Lower leg skin (tissue), 3 donors: Measurements from ENCODE around the gene PAEP.

ENCODE experiments used
- POLR2A ChIP-seq, 2 donors: fragments of 450-650 bp; IDR thresholded peaks; one replicate each; pipeline ENCODE4 v1.6.1; 2016 to 2017; ENCODE audit warnings: antibody characterized with exemption in 2 of 2, mild to moderate bottlenecking in 1 of 2, moderate library complexity in 1 of 2
- TF ChIP-seq, protein P1 (sequence below), 3 donors: fragments of 450-650 bp; IDR thresholded peaks; one replicate each; pipeline ENCODE4 v1.5.1; 2016; ENCODE audit warnings: antibody characterized with exemption in 3 of 3, mild to moderate bottlenecking in 3 of 3, moderate library complexity in 2 of 3

DNA sequence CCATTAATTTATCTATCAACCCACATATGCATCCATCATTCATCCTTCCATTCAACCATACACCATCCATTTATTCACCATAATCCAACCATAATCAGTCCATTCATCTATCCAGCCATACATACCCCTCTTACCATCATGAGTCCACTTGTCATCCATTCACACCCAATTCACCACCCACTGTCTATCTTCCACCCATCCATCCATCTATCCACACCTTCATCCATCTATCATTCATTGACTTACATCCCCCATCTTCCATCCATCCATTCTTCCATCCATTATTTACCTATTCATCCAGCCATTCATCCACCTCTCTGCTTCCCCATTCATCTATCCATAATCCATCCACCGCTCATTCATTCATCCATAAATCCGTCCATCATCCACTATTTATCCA, 17.8 kb downstream of the PAEP start:
- TF ChIP-seq, protein P1, sequence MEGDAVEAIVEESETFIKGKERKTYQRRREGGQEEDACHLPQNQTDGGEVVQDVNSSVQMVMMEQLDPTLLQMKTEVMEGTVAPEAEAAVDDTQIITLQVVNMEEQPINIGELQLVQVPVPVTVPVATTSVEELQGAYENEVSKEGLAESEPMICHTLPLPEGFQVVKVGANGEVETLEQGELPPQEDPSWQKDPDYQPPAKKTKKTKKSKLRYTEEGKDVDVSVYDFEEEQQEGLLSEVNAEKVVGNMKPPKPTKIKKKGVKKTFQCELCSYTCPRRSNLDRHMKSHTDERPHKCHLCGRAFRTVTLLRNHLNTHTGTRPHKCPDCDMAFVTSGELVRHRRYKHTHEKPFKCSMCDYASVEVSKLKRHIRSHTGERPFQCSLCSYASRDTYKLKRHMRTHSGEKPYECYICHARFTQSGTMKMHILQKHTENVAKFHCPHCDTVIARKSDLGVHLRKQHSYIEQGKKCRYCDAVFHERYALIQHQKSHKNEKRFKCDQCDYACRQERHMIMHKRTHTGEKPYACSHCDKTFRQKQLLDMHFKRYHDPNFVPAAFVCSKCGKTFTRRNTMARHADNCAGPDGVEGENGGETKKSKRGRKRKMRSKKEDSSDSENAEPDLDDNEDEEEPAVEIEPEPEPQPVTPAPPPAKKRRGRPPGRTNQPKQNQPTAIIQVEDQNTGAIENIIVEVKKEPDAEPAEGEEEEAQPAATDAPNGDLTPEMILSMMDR (IDR thresholded peaks at IDR 0.05), result no peak
- TF ChIP-seq POLR2A (IDR thresholded peaks at IDR 0.05), result no peak
